ENCODE data around the gene RING1.

DNA sequence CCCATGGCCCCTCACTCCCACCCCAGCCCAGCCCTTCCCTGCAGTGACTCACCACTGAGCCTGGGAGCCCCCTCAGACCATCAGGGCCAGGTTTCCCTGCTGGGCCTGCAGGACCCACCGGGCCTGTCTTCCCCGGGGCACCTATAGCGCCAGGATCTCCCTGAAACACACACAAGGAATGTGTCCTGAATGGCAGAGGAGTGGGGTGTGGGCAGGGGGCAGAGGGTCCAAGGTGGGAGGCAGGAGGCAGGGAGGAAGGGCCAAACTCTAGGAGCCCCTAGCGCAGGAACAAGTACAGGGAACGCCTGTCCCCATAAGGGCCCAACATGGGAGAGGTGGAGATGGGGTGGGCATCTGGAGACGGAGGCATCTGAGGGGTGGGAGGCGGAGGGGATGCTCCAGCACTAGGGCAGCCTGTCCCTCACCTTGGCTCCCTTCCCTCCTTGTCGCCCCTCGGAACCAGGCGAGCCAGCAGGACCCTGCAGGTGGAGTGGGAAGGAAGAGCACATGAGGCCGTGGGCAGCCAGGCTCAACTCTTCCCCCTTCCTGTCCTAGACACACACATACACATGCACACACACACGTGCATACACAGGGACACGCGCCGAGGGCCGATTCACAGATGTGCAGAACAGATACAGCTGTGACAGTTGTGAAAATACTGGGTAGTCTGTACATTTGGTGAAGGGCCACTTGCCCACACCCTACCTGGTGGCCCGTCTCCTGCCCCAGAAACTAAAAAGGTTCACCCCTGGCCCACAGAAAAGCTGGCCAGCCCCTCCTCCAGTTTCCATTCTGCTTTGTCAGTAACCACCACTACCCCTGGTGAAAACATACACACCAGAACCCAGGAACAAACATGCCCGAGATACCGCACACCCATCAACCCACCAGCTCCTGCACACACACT, 40.7 kb upstream of the RING1 start:
- TF ChIP-seq, protein P1, sequence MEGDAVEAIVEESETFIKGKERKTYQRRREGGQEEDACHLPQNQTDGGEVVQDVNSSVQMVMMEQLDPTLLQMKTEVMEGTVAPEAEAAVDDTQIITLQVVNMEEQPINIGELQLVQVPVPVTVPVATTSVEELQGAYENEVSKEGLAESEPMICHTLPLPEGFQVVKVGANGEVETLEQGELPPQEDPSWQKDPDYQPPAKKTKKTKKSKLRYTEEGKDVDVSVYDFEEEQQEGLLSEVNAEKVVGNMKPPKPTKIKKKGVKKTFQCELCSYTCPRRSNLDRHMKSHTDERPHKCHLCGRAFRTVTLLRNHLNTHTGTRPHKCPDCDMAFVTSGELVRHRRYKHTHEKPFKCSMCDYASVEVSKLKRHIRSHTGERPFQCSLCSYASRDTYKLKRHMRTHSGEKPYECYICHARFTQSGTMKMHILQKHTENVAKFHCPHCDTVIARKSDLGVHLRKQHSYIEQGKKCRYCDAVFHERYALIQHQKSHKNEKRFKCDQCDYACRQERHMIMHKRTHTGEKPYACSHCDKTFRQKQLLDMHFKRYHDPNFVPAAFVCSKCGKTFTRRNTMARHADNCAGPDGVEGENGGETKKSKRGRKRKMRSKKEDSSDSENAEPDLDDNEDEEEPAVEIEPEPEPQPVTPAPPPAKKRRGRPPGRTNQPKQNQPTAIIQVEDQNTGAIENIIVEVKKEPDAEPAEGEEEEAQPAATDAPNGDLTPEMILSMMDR (IDR thresholded peaks at IDR 0.05; ENCODE audit: insufficient read depth, low read depth, low read length), result no peak
- no peak for TF ChIP-seq EZH2 (IDR thresholded peaks at IDR 0.05; ENCODE audit: insufficient read depth, low read length)

Data from astrocyte (in vitro differentiated cells and primary cell).